ENCODE data around the gene TFRC.
A peak's percentile ranks its signal among the peaks of the same experiment; 100 is the strongest.
"Not testable (repeated sequence)": the region's sequence is repeated elsewhere in the genome, so short reads cannot be mapped to it uniquely, and the experiment has no call there.

Gene TFRC

DNA sequence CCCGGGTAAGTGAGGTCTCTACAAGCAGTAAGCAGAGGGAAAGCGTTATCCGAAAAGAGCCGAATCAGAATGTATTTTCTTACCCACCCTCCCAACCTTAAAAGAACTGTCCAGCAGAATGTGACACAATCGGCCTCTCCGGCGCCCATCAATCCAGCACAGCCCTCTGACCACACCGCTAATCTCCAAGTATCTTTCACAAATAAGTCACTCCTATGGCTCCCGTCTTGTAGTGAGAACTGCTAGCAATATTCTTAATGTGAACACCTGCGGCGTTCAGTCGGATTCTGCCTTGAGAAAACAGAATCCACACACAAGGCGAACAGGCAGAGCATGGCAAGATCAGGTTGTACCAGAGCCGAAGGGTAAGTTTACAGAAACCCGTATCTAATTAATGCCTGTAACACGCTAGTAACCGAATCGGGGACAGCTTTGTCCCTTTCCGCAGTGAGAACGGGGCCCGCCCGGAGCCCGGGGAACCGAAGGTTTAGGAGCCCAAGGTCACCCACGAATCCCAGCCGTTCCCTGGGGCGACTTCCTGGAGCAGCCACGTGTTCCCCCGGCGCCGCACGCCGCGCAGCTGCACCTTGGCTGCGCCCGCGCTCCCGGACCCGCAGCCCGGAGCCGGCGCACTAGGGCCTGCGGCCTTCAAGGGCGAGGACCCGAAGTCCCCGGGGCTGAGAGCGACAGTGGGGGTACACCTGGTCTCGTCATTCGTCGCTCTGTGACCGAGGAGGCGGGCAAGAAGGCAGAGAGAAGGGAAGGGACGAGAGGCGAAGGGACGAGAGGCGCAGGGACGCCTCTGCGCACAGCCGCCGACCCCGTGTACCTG, 672 bp downstream of the TFRC start:
- peak; percentile 82 for DNase-seq

DNA sequence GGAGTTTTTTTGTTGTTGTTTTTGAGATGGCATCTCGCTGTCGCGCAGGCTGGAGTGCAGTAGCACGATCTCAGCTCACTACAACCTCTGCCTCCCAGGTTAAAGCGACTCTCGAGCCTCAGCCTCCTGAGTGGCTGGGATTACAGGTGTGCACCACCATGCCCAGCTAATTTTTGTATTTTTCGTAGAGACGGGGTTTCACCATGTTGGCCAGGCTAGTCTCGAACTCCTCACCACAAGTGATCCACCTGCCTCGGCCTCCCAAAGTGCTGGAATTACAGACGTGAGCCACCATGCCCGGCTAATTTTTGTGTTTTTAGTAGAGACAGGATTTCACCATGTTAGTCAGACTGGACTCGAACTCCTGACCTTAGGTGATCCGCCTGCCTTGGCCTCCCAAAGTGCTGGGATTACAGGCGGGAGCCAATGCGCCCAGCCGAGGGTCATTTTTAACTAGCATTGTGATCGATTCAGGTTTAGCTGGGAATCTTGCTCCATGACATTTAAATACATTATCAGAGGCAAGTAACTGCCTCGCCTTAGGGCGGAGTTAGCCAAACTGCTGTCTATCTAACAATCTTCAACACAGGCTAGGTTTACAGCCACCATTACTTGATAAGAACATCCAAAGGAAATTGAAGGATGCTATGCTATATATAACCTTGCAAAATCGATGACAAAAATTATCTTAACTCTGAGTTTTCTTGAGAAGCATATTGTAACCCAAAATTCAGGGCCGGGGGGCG, 1.6 kb downstream of the TFRC start:
- not testable (repeated sequence) for DNase-seq

- no peak for DNase-seq
These were observed 2.2 kb downstream of the TFRC start for GRCh38 chr3:196079682-196080081.

GRCh38 chr3:196075013-196075412, 6.9 kb downstream of the TFRC start:
- no peak for DNase-seq

- peak; percentile 70 for DNase-seq
These were observed 8.6 kb downstream of the TFRC start for GRCh38 chr3:196073255-196073753.

GRCh38 chr3:196072313-196072712, 9.6 kb downstream of the TFRC start:
- no peak for DNase-seq

GRCh38 chr3:196068812-196069211, 13.1 kb downstream of the TFRC start:
- not testable (repeated sequence) for DNase-seq

- no peak for DNase-seq
These were observed 14.5 kb downstream of the TFRC start for GRCh38 chr3:196067439-196067838.

DNA sequence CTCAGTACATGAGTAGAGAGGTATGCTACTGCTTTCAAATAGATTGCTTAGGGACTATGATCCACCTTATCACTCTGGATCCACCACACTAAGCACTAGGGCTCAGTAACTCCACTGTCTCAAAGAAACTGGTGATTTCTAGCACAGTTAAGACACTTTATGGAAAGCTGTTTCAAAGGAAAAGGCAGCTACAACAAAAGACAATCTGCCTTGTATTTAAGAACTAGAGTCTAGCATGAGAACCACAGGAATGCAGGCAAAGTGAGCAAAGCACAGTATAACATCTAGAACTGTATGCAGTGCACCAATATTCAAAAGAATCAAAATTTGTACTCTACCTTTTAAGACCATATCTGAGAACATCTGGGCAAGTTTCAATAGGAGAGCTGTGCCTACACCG, 17.9 kb downstream of the TFRC start:
- no peak for DNase-seq

- no peak for DNase-seq
These were observed 18.4 kb downstream of the TFRC start for GRCh38 chr3:196063456-196063855.

DNA sequence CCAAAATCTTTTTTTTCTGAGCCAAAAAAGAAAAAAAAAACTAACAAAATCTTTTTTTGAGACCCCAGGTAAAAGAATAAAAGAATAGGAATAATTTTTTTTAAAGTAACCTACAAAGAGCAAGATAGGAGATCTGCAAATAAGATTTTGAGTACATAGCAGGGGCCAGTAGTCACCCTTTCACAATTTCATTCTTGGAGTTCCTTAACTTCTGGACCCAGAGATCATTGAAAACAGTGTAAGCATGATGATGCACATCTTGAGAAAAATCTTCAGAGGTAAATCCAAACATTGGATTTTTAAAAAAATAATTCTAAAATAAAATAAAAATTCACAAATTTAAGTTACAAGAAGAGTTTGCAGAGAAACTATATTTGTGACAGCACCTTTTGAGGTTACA, 18.8 kb downstream of the TFRC start:
- no peak for DNase-seq

- no peak for DNase-seq
These were observed 21.1 kb downstream of the TFRC start for GRCh38 chr3:196060834-196061233.

DNA sequence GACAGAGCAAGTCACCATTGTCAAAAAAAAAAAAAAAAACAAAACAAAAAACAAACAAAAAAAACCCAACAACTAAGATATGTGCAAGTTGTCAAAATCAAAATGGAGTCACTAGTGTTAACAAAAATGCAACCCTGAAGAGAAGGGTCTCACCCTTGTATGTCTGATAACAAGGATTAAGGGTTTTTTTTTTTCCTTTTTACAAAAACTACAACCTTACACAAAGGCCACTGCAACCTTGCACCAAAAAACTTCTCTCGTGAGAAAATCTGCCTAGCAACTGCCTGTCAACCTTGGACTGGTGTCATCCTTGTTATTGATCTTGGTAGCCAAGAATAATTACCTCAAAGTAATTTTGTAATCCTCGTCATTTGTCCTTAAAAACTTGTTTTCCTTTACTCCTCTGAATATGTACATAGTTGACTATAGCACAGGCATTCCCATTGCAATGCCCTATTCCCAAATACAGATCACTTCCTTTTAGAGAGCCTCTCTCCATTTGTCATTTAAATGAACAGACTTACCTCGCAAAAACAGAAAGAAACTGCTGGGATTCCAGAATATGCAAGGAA, 24.0 kb downstream of the TFRC start:
- no peak for DNase-seq

DNA sequence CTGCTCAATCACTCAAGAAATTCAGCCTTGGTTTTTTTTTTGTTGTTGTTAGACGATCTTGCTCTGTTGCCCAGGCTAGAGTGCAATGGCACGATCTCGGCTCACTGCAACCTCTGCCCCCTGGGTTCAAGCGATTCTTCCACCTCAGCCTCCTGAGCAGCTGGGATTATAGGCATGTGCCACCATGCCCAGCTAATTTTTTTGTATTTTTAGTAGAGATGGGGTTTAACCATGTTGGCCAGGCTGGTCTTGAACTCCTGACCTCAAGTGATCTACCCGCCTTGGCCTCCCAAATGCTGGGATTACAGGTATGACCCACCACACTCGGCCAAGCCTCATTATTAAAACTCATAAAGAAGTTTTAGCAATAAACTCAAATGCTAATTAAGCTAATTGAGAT, 25.5 kb downstream of the TFRC start:
- DNase-seq: not testable (repeated sequence)

DNA sequence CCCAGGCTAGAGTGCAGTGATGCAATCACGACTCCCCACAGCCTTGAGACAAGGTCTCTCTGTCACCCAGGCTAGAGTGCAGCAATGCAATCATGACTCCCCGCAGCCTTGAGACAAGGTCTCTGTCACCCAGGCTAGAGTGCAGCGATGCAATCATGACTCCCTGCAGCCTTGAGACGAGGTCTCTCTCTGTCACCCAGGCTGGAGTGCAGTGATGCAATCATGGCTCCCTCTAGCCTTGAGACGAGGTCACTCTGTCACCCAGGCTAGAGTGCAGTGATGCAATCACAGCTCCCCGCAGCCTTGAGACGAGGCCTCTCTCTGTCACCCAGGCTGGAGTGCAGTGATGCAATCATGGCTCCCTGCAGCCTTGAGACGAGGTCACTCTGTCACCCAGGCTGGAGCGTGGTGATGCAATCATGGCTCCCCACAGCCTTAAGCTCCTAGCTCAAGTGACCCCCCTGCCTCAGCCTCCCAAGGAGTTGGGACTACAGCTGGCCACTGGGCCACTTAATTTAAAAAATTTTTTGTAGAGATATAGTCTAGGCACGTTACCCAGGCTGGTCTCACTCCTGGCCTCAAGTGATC, 26.1 kb downstream of the TFRC start:
- no peak for DNase-seq

DNA sequence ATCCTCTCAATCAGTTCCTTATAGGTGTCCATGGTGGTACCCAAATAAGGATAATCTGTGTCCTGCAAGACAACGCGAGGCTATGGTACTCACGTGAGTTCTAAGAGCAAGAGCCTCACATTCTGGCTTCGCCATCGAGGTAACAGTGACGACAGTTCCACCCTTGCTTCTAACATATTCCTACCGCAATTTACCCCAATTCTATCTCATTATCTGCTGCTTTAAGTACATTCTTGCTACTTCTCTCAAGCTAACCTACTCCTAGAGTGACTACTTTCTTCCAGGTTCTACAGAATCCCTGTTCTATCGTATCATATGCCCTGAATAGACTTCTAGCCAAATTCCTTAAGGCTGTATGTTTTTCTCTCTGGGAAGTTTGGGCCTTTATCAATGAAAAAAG, 26.6 kb downstream of the TFRC start:
- DNase-seq: no peak

- DNase-seq: no peak
These were observed 27.2 kb downstream of the TFRC start for GRCh38 chr3:196054661-196055060.

- DNase-seq: no peak
These were observed 28.4 kb downstream of the TFRC start for GRCh38 chr3:196053487-196053886.

GRCh38 chr3:196051282-196052076, 30.4 kb downstream of the TFRC start:
- no peak for DNase-seq

DNA sequence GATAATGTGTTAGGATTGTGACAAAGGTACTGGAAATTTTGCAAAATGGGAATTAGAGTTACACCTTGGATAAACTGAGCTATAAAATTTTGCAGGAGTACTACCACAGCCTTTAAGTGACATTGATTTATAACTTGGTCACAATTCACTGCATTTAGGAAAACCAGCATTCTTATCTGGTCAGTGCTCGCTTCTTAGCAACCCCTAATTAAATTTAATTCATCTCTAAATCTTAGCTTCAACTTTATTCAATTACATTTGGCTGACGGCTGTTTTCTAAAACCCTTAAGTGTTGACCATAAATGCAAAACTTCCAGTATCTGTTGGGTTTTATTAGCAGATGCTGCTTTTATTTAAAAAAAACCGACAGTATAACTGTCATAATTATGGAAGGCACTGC, 31.3 kb downstream of the TFRC start:
- DNase-seq: no peak

- no peak for DNase-seq
These were observed 32.2 kb downstream of the TFRC start for GRCh38 chr3:196049653-196050052.

DNA sequence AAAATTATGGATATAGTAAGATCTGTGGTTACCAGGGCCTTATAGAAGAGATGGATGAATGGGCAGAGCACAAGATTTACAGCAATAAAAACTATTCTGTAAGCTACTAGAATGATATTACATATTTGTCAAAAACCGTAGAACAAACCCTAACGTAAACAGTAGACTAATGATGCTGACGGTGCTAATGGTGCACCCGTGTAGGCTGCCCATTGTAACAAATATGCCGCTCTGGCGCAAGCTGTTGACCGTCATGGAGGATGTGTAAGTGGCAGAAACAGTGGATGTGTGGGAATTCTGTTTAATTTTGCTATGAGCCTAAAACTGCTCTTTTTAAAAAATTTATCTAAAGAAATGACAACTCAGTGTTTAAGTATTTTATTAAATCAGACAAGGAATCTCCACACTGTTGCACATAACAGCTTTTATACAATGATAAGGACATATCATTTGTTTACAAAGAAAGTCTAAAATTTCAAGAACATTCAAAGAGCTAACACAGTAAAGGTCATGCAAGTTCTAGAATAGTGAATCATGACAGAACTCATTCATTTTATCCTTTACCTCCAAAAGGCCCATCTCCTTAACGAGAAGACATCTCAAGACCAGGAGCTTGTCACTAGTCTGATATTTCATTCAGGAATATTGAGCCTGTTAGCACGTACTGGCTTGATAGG, 32.8 kb downstream of the TFRC start:
- no peak for DNase-seq

Measured in DMS53 (cell line).